K562 (cell line): ENCODE data around the gene LZTS2. TPM values are rescaled to one million over a fixed set of nuclear protein-coding genes. Genes with fewer than 3 reads are reported as not detected.

ENCODE experiments used
- ATAC-seq: fragments of 200-7000 bp; cut with Tn5 transposase; 3 replicates; pipeline ENCODE4 v1.9.1; 2020; ENCODE audit warnings: moderate library complexity
- BruUV-seq: library from RNA; stranded (reverse); fragments of 400-500 nt; replicated peaks from 2 replicates; lab custom pipeline; 2021; lab: Mats Ljungman, UMichigan
- CTCF ChIA-PET: fragments of 300-600 bp; formaldehyde crosslinking; extraction: SDS; loops from one replicate; lab custom pipeline; 2021; ENCODE audit warnings: low intra/inter-chr PET ratio; lab: Yijun Ruan, JAX
- POLR2A ChIA-PET: fragments of 300-600, 350-650 bp; sonication (Branson Sonifier 250); formaldehyde crosslinking; extraction: SDS; loops from one replicate; lab custom pipeline; 2021; ENCODE audit warnings: antibody characterized with exemption, inconsistent platforms; lab: Yijun Ruan, JAX
- DNase-seq, 4 experiments: peaks; one replicate each; pipeline versions ENCODE4 v3.0.0 to v3.0.0-alpha.2; 2011 to 2018; ENCODE audit warnings: low spot score in 3 of 4, mixed read lengths in 3 of 4; ENCODE audit errors: extremely low read depth in 1 of 4
- FAIRE-seq: peaks from 2 replicates; lab custom pipeline; 2011; peaks lifted over from hg19 to GRCh38; lab: Jason Lieb, UNC
- H2AFZ ChIP-seq: 2 replicates; pipeline ENCODE4 v1.6.0; 2011; ENCODE audit warnings: low read depth, low read length, control low read depth, inconsistent platforms
- H3K27ac ChIP-seq: fragments of 200-600 bp; 3 replicates; pipeline ENCODE4 v1.8.0; 2011; ENCODE audit warnings: low read depth, mild to moderate bottlenecking, control low read depth, inconsistent platforms, low read length, moderate library complexity, mixed read lengths; ENCODE audit errors: extremely low read depth
- H3K27me3 ChIP-seq, 2 experiments: fragments of 300-600 bp in 1 of 2; 2 replicates in 1 of 2; 3 replicates in 1 of 2; pipeline versions ENCODE4 v1.6.0 to v1.8.0; 2011; ENCODE audit warnings: inconsistent platforms in 2 of 2, low read length in 2 of 2, mild to moderate bottlenecking in 1 of 2, mixed read lengths in 1 of 2, moderate library complexity in 1 of 2; ENCODE audit not compliant: control insufficient read depth in 2 of 2, insufficient read depth in 2 of 2
- H3K36me3 ChIP-seq: fragments of 300-600 bp; 3 replicates; pipeline ENCODE4 v1.8.0; 2011; ENCODE audit warnings: mild to moderate bottlenecking, low read length, inconsistent platforms; ENCODE audit not compliant: control insufficient read depth, insufficient read depth
- H3K4me1 ChIP-seq, 2 experiments: fragments of 200-600 bp in 1 of 2; replicated peaks in 1 of 2; 2 replicates in 1 of 2; 3 replicates in 1 of 2; pipeline versions ENCODE4 v1.5.1 to v1.8.0; 2011; ENCODE audit warnings: inconsistent platforms in 2 of 2, low read length in 2 of 2, mild to moderate bottlenecking in 1 of 2, mixed read lengths in 1 of 2, moderate library complexity in 1 of 2; ENCODE audit not compliant: control insufficient read depth in 2 of 2, insufficient read depth in 2 of 2
- H3K4me2 ChIP-seq: 2 replicates; pipeline ENCODE4 v1.6.1; 2011; ENCODE audit warnings: low read length, control low read depth, inconsistent platforms, mixed read lengths; ENCODE audit not compliant: insufficient read depth
- H3K4me3 ChIP-seq: fragments of 200-600 bp; sonication (generic), shearing (Covaris generic); 2 replicates; pipeline ENCODE4 v1.5.1; 2016; ENCODE audit warnings: control low read depth, inconsistent platforms
- H3K79me2 ChIP-seq: fragments of 200-600 bp; 3 replicates; pipeline ENCODE4 v1.8.0; 2011; ENCODE audit warnings: low read length, inconsistent platforms; ENCODE audit not compliant: control insufficient read depth, insufficient read depth
- H3K9ac ChIP-seq, 2 experiments: 2 replicates each; pipeline versions ENCODE4 v1.6.0 to v1.6.1; 2011; ENCODE audit warnings: low read depth in 2 of 2, low read length in 2 of 2, control low read depth in 1 of 2, inconsistent platforms in 1 of 2, mild to moderate bottlenecking in 1 of 2, mixed read lengths in 1 of 2; ENCODE audit not compliant: insufficient read depth in 1 of 2
- H3K9me1 ChIP-seq: one replicate; pipeline ENCODE4 v1.6.0; 2011; ENCODE audit warnings: inconsistent platforms, mild to moderate bottlenecking, low read length, moderate library complexity; ENCODE audit not compliant: control insufficient read depth, insufficient read depth
- H3K9me3 ChIP-seq: replicated peaks from 2 replicates; pipeline ENCODE4 v1.5.1; 2011; ENCODE audit warnings: low read depth, low read length, inconsistent platforms; ENCODE audit not compliant: control insufficient read depth, insufficient read depth
- H4K20me1 ChIP-seq: replicated peaks from 2 replicates; pipeline ENCODE4 v1.6.1; 2011; ENCODE audit warnings: low read length, inconsistent platforms, mixed read lengths; ENCODE audit not compliant: control insufficient read depth, insufficient read depth
- ARID1B ChIP-seq: fragments of 450-650 bp; IDR thresholded peaks from 2 replicates; pipeline ENCODE4 v1.6.1; 2016; ENCODE audit warnings: antibody characterized with exemption, mild to moderate bottlenecking, inconsistent platforms
- FUS ChIP-seq: fragments of 200-400 bp; formaldehyde crosslinking; optimal IDR thresholded peaks from 2 replicates; pipeline ENCODE3; 2017; ENCODE audit warnings: low read depth, low read length
- KDM2B ChIP-seq: fragments of 250-450 bp; sonication (Bioruptor Pico); IDR thresholded peaks from 2 replicates; pipeline ENCODE4 v1.8.0; 2021; ENCODE audit warnings: mild to moderate bottlenecking, moderate library complexity
- MAFK ChIP-seq: IDR thresholded peaks from 2 replicates; pipeline ENCODE4 v1.6.1; 2011; ENCODE audit warnings: low read length, improper control_type of control experiment
- MEF2D ChIP-seq: conservative IDR thresholded peaks from 2 replicates; pipeline ENCODE4 v1.6.1; 2016; ENCODE audit warnings: low read depth, missing genetic modification characterization, missing compliant biosample characterization
- TRIM28 ChIP-seq: fragments of 450-650 bp; IDR thresholded peaks from 2 replicates; pipeline ENCODE4 v1.6.1; 2017
- ZNF217 ChIP-seq: sonication (generic); formaldehyde crosslinking; IDR thresholded peaks from 2 replicates; pipeline ENCODE4 v1.8.0; 2022; ENCODE audit warnings: mild to moderate bottlenecking, missing genetic modification reagents
- WGBS: fragments of 100-300 bp; shearing (Covaris generic); methylation state at CpG from one replicate; pipeline ENCODE4 v1.1.6; 2016; ENCODE audit warnings: low coverage, mixed read lengths; ENCODE audit not compliant: insufficient coverage; ENCODE audit errors: missing lambda C conversion rate; 5-methylcytosine and 5-hydroxymethylcytosine counted together
- in situ Hi-C: fragments of 300-500 bp; cut with MboI; formaldehyde crosslinking; loops from 4 replicates; pipeline ENCODE4 v1.15.0; 2018; ENCODE audit warnings: inconsistent platforms, mixed read lengths
- intact Hi-C: fragments of 100-400 bp; cut with micrococcal nuclease; formaldehyde crosslinking; loops from 2 replicates; pipeline ENCODE4 v1.14.2; 2022
- polyA plus RNA-seq, 8 experiments: library from polyadenylated mRNA; depleted of rRNA in 4 of 8; stranded (reverse) in 5 of 8; unstranded in 3 of 8; fragments of >200 nt; fragmentation: Nextera tagmentation in 2 of 8; fragmentation: Illumina TruSeq in 1 of 8; extraction: Ambion mirVana in 2 of 8; extraction: Trizol in 1 of 8; gene quantifications; 2 replicates each; pipeline versions ENCODE4 v1.2.1 to v1.2.3, GENCODE V29; 2011 to 2014; ENCODE audit warnings: inconsistent platforms in 1 of 8, missing spikeins in 1 of 8
- total RNA-seq, 7 experiments: library from RNA; depleted of rRNA in 6 of 7; stranded (reverse); fragments of >200 nt in 6 of 7; fragmentation: Illumina TruSeq in 2 of 7; extraction: Trizol in 2 of 7; gene quantifications; 2 replicates each; pipeline versions ENCODE4 v1.2.1 to v1.2.3, GENCODE V29; 2011 to 2021; ENCODE audit warnings: low replicate concordance in 1 of 7
- TF ChIP-seq, protein P1 (sequence below): sonication (generic); formaldehyde crosslinking; IDR thresholded peaks from 2 replicates; pipeline ENCODE4 v1.8.1; 2023; ENCODE audit warnings: missing genetic modification reagents, mild to moderate bottlenecking, borderline replicate concordance

The LZTS2 gene
- total and polyA plus RNA-seq, 9 of the 15 experiments (the other 6 are each of a cell fraction or from before 2014, with no cell fraction given), result 0.23 to 42.5 (median 14.7) TPM

DNA sequence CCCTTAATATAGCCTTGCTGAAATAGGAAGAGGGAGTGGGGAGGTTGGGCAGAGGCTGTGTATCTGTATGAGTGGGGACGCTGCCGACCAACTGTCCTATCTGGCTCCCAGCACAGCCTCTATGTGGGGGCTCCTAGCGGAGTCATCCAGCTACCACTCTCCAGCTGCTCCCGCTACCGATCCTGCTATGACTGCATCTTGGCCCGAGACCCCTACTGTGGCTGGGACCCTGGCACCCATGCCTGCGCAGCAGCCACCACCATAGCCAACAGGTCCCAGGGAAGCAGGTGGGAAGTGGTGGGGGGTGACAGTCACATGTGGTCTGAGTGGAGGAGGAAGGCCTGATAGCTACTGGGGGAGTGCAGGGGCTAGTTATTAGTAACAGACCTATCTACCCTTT is 18.9 kb upstream of the LZTS2 start:
- Histone ChIP-seq H3K9me3 (no peaks in the 10 kb centered on the region), H3K9ac (no peak overlapping the region), H3K4me3 (no peak overlapping the region), H2AFZ (no peak overlapping the region), H3K27me3 (no peaks in the 10 kb centered on the region), H4K20me1 (no peaks in the 10 kb centered on the region; the same call in 1 of the 2 replicates), H3K4me1 (peaks cover 0 to 4% of the 10 kb centered on the region in 2 experiments; a peak in 2 of 5 replicates), H3K9me1 (no peaks in the 10 kb centered on the region), H3K4me2 (no peak overlapping the region), H3K36me3 (peaks cover 20% of the 10 kb centered on the region; the same call in 2 of the 3 replicates), H3K27ac (no peak overlapping the region), H3K79me2 (0 out of 3 replicates have a peak, but pooled peaks cover 2% of the 10 kb centered on the region)
- no peak for ATAC-seq
- TF ChIP-seq ZNF217 (CRISPR knock-in tag) (no peak), MAFK (no peak), ARID1B (no peak), FUS (no peak), KDM2B (CRISPR knock-in tag) (no peak), TRIM28 (no peak), MEF2D (tag) (no peak)
- TF ChIP-seq, protein P1, sequence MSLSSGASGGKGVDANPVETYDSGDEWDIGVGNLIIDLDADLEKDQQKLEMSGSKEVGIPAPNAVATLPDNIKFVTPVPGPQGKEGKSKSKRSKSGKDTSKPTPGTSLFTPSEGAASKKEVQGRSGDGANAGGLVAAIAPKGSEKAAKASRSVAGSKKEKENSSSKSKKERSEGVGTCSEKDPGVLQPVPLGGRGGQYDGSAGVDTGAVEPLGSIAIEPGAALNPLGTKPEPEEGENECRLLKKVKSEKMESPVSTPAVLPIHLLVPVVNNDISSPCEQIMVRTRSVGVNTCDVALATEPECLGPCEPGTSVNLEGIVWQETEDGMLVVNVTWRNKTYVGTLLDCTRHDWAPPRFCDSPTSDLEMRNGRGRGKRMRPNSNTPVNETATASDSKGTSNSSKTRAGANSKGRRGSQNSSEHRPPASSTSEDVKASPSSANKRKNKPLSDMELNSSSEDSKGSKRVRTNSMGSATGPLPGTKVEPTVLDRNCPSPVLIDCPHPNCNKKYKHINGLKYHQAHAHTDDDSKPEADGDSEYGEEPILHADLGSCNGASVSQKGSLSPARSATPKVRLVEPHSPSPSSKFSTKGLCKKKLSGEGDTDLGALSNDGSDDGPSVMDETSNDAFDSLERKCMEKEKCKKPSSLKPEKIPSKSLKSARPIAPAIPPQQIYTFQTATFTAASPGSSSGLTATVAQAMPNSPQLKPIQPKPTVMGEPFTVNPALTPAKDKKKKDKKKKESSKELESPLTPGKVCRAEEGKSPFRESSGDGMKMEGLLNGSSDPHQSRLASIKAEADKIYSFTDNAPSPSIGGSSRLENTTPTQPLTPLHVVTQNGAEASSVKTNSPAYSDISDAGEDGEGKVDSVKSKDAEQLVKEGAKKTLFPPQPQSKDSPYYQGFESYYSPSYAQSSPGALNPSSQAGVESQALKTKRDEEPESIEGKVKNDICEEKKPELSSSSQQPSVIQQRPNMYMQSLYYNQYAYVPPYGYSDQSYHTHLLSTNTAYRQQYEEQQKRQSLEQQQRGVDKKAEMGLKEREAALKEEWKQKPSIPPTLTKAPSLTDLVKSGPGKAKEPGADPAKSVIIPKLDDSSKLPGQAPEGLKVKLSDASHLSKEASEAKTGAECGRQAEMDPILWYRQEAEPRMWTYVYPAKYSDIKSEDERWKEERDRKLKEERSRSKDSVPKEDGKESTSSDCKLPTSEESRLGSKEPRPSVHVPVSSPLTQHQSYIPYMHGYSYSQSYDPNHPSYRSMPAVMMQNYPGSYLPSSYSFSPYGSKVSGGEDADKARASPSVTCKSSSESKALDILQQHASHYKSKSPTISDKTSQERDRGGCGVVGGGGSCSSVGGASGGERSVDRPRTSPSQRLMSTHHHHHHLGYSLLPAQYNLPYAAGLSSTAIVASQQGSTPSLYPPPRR (CRISPR knock-in tag), result no peak
- DNase-seq, result no peak
- CTCF ChIA-PET, result no interaction called here
- WGBS, result 93% methylated on average over 7 of the region's 7 CpGs
- no peak for FAIRE-seq
- intact Hi-C loops, result no loop called here
- BruUV-seq, result no TSS peak
- in situ Hi-C loops, result loop anchor here (25.0 kb wide), 1 partner anchor 1057 kb away; no protein-coding TSS in a partner anchor
- POLR2A ChIA-PET, result no interaction called here
